Fibroblast of the aortic adventitia (primary cell): ENCODE measurements around the gene TSEN34. TPM values are rescaled to one million over a fixed set of nuclear protein-coding genes. Genes with fewer than 3 reads are reported as not detected.

ENCODE experiments used
- DNase-seq: peaks from one replicate; pipeline ENCODE4 v3.0.0-alpha.2; 2010; ENCODE audit warnings: low read depth
- H3K4me3 ChIP-seq: 2 replicates; pipeline ENCODE4 v1.5.1; 2011; ENCODE audit warnings: low read depth, mild to moderate bottlenecking, control low read depth, low read length, moderate library complexity
- CTCF ChIP-seq: IDR thresholded peaks from 2 replicates; pipeline ENCODE4 v1.5.1; 2011; ENCODE audit warnings: mild to moderate bottlenecking, low read length, control low read depth, inconsistent platforms; ENCODE audit not compliant: insufficient read depth
- total RNA-seq: library from RNA; depleted of rRNA; stranded (reverse); fragments of >200 nt; gene quantifications from 2 replicates; pipeline ENCODE4 v1.2.3, GENCODE V29; 2012; ENCODE audit warnings: low replicate concordance

Gene TSEN34
- total RNA-seq, 1 donor, result 42.8 TPM

- no peak for TF ChIP-seq CTCF
- H3K4me3 ChIP-seq, result peak overlapping the region; percentile 78
- DNase-seq, result no peak
Observed at GRCh38 chr19:54160854-54161253, 30.3 kb upstream of the TSEN34 start.

- peak overlapping the region; percentile 67 for H3K4me3 ChIP-seq
- DNase-seq, result peak; percentile 48
- TF ChIP-seq CTCF, result no peak
Observed at GRCh38 chr19:54162241-54162805, 28.8 kb upstream of the TSEN34 start.

- DNase-seq, result no peak
- H3K4me3 ChIP-seq, result no peak overlapping the region
- TF ChIP-seq CTCF, result no peak
Observed at GRCh38 chr19:54162884-54163283, 28.2 kb upstream of the TSEN34 start.

- DNase-seq, result peak; percentile 27
- TF ChIP-seq CTCF, result no peak
- no peak overlapping the region for H3K4me3 ChIP-seq
Observed at GRCh38 chr19:54164369-54165068, 26.6 kb upstream of the TSEN34 start.

GRCh38 chr19:54165222-54165621 is 25.9 kb upstream of the TSEN34 start:
- DNase-seq, result no peak
- TF ChIP-seq CTCF, result no peak
- no peak overlapping the region for H3K4me3 ChIP-seq

GRCh38 chr19:54168174-54168917 is 22.8 kb upstream of the TSEN34 start:
- peak; percentile 94 for TF ChIP-seq CTCF
- H3K4me3 ChIP-seq, result no peak overlapping the region
- DNase-seq, result peak; percentile 84
